Upper lobe of right lung (tissue), 1 donor: ENCODE data around the gene METTL1. TPM values are rescaled to one million over a fixed set of nuclear protein-coding genes. Genes with fewer than 3 reads are reported as not detected.
A peak's percentile ranks its signal among the peaks of the same experiment; 100 is the strongest.

Experiments
- ATAC-seq: fragments of 200-7000 bp; cut with Tn5 transposase; one replicate; pipeline ENCODE4 v1.9.1; 2020; ENCODE audit warnings: mild to moderate bottlenecking, moderate library complexity
- DNase-seq: peaks from one replicate; pipeline ENCODE4 v3.0.0-alpha.2; 2020
- H3K27ac ChIP-seq: fragments of 200-600 bp; one replicate; pipeline ENCODE4 v1.8.0; 2022
- H3K27me3 ChIP-seq: fragments of 200-600 bp; one replicate; pipeline ENCODE4 v1.8.0; 2022; ENCODE audit warnings: mild to moderate bottlenecking
- H3K36me3 ChIP-seq: fragments of 200-600 bp; one replicate; pipeline ENCODE4 v1.8.0; 2022
- H3K4me1 ChIP-seq: fragments of 200-600 bp; one replicate; pipeline ENCODE4 v1.8.0; 2022
- H3K4me3 ChIP-seq: fragments of 200-600 bp; one replicate; pipeline ENCODE4 v1.8.0; 2022; ENCODE audit warnings: mild to moderate bottlenecking
- H3K9me3 ChIP-seq: fragments of 200-600 bp; one replicate; pipeline ENCODE4 v1.8.0; 2022
- CTCF ChIP-seq: fragments of 200-600 bp; IDR thresholded peaks from one replicate; pipeline ENCODE4 v1.8.0; 2022; ENCODE audit warnings: antibody characterized with exemption
- intact Hi-C: fragments of 100-400 bp; cut with DNase I; formaldehyde crosslinking; loops from one replicate; pipeline ENCODE4 v1.11.0; 2022
- total RNA-seq: library from RNA; stranded (reverse); fragmentation: NEBNext Ultra II Directional; extraction: Animal tissue kit (Norgen Biotek cat#: 25700); gene quantifications from one replicate; pipeline ENCODE4 v1.2.1, GENCODE V29; 2021
- donor health status: DM: no; HTN: yes; CAD: no; lungs with severe emphysema.

The METTL1 gene
- total RNA-seq, 1 donor from 2014 or later: 26.9 TPM

GRCh38 chr12:57744194-57744776 lies 27.6 kb downstream of the METTL1 start:
- H3K36me3 ChIP-seq: peaks cover 26% of the 10 kb centered on the region
- peak; percentile 74 for ATAC-seq
- peak; percentile 87 for DNase-seq
- H3K9me3 ChIP-seq: no peaks in the 10 kb centered on the region
- peak overlapping the region; percentile 75 for H3K4me3 ChIP-seq
- peak overlapping the region; percentile 94 for H3K27ac ChIP-seq
- peaks cover 16% of the 10 kb centered on the region for H3K27me3 ChIP-seq
- intact Hi-C loops: no loop called here
- peaks cover 14% of the 10 kb centered on the region for H3K4me1 ChIP-seq
- no peak for TF ChIP-seq CTCF

- peaks cover 21% of the 10 kb centered on the region for H3K27me3 ChIP-seq
- H3K9me3 ChIP-seq: no peaks in the 10 kb centered on the region
- no peak overlapping the region for H3K27ac ChIP-seq
- no peak for TF ChIP-seq CTCF
- H3K36me3 ChIP-seq: peaks cover 21% of the 10 kb centered on the region
- intact Hi-C loops: no loop called here
- H3K4me3 ChIP-seq: no peak overlapping the region
- peaks cover 14% of the 10 kb centered on the region for H3K4me1 ChIP-seq
- DNase-seq (no peak), ATAC-seq (no peak)
These were observed 28.1 kb downstream of the METTL1 start for GRCh38 chr12:57743769-57744168.

GRCh38 chr12:57741844-57742738 lies 29.8 kb downstream of the METTL1 start:
- peak; percentile 77 for DNase-seq
- peaks cover 14% of the 10 kb centered on the region for H3K4me1 ChIP-seq
- H3K4me3 ChIP-seq: peak overlapping the region; percentile 46

GRCh38 chr12:57741413-57741789 lies 30.5 kb downstream of the METTL1 start:
- TF ChIP-seq CTCF: no peak
- ATAC-seq: no peak
- H3K27ac ChIP-seq: peak overlapping the region; percentile 39
- no peak for DNase-seq
- no peaks in the 10 kb centered on the region for H3K9me3 ChIP-seq
- peaks cover 41% of the 10 kb centered on the region for H3K27me3 ChIP-seq
- peaks cover 14% of the 10 kb centered on the region for H3K4me1 ChIP-seq
- no peaks in the 10 kb centered on the region for H3K36me3 ChIP-seq
- intact Hi-C loops: no loop called here
- H3K4me3 ChIP-seq: peak overlapping the region; percentile 46

More at GRCh38 chr12:57741844-57742738, 29.8 kb downstream of the METTL1 start:
- Histone ChIP-seq H3K27ac (peak overlapping the region; percentile 39), H3K36me3 (peaks cover 4% of the 10 kb centered on the region), H3K9me3 (no peaks in the 10 kb centered on the region), H3K27me3 (peaks cover 35% of the 10 kb centered on the region)
- intact Hi-C loops: no loop called here
- peak; percentile 34 for ATAC-seq
- TF ChIP-seq CTCF: peak; percentile 17

GRCh38 chr12:57740656-57741412 lies 31.1 kb downstream of the METTL1 start:
- Histone ChIP-seq H3K36me3 (no peaks in the 10 kb centered on the region), H3K27me3 (peaks cover 45% of the 10 kb centered on the region), H3K4me1 (peaks cover 10% of the 10 kb centered on the region), H3K27ac (no peak overlapping the region), H3K9me3 (no peaks in the 10 kb centered on the region), H3K4me3 (peak overlapping the region; percentile 46)
- no peak for DNase-seq
- peak; percentile 2 for ATAC-seq
- intact Hi-C loops: no loop called here
- no peak for TF ChIP-seq CTCF
